Stimulated activated CD4-positive, alpha-beta T cell treated with anti-CD3 and anti-CD28 coated beads, TNF-alpha, amount 100 ng/mL, for 48 hours (primary cell): ENCODE results near the gene OAT.

Experiments used
- DNase-seq, 3 donors: peaks; one replicate each; pipeline ENCODE4 v3.0.0-alpha.2; 2020; ENCODE audit warnings: low read depth in 3 of 3

OAT gene

DNA sequence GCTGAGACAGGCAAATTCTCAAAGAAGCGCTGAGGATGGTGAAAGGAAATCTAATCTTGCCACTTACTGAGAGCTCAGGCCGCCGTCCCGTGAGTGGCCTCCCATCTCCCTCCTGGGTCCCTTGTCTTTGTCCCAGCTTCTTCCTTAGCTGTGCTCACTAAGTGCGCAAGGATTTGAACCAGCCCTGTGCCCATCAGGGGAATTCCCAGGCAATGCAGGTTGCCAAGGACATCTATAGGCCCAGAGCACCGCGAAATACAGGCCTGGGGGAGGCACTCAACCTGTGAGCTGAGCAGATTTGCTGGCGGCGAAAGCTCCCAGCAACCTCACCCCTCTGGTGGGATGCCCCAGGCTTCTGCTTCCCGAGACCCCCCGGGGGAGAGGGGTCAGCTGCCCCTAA is 64.8 kb downstream of the OAT start:
- no peak for DNase-seq

DNA sequence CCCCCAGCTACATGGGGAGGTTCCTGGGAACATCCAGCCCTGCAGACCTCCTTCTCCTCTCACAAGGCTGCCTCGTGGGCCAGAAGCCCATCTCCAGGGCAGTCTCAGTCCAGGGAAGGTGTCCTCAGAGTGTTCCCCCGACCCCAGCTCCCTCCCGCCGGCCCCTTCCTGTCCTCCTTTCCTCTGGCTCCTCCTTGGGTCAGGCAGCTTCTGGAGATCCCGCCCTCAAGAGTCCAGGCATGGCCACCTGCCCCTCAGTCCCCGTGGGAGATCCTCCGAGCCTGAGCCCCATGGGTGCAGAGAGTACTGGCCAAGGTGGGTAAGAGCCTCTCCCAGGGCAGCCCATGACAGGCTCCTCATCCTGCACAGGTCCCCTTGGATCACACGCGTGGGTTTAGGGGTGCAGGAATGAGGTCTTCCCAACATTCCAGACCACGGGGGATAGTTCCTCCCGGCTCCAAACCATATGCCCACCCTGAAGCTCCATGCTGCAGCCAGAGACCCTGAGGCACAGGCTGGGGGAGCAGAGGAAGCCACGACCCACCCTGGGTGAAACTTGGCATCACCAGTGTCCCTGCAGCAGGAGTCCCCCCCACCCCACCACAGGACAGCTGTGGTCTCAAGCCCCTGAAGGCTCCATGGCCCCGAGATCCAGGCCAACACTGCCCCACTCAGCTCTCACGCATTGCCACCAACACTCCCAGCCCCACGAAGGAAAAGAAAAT is 65.5 kb downstream of the OAT start:
- no peak for DNase-seq

DNA sequence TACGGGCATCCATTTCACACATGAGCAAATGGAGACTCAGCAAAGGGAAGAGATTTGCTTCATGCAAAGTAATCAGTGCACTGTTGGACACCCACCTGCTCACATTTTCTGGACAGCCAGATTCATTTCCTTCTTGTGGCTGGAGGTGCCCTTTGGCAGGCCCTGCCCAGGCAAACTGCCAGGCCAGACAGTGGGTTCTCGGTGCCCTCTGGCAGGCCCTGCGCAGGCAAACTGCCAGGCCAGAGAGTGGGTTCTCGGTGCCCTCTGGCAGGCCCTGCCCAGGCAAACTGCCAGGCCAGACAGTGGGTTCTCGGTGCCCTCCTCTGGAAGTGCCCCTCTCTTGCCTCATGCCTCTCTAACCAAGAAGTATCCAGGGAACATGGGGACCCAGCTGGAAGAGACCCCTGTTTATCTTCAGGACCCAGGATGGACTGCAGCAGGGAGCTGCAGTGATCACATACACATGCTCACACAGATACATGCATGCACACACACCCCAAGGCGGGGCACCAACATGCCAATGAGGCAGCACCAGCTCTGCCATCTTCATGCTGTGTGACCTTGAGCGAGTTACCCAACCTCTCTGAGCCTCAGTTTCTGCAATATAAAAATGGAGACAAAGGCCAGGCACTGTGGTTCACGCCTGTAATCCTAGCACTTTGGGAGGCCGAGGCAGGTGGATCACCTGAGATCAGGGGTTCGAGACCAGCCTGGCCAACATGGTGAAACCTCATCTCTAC is 67.1 kb downstream of the OAT start:
- no peak for DNase-seq

DNA sequence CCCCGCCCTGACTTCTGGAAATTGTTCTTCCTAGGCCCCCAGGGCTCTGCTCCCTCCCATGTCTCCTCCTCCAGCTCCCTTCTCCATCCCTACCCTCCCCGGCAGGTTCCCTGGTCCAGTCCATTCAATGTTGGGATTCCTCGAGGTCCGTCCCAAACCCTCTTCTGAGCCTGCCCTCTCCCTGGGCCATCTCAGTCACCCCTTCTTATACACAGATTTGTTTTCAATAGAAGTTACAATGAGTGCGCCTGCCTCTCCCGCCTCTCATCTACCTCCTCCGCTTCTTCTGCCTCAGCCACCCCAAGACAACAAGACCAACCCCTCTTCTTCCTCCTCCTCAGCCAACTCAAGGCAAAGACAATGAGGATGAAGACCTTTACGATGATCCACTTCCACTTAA is 67.9 kb downstream of the OAT start:
- DNase-seq = no peak

DNA sequence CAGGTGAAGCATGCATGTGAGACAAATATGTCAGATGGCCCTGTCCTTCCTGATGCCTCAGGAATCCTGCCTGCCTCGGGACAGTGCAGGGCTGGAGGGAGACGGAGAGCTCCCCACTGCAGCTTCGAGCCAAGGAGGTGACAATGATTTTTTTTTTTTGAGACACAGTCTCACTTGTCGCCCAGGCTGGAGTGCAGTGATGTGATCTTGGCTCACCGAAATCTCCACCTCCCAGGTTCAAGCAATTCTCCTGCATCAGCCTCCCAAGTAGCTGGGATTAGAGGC is 68.8 kb downstream of the OAT start:
- DNase-seq = no peak

DNA sequence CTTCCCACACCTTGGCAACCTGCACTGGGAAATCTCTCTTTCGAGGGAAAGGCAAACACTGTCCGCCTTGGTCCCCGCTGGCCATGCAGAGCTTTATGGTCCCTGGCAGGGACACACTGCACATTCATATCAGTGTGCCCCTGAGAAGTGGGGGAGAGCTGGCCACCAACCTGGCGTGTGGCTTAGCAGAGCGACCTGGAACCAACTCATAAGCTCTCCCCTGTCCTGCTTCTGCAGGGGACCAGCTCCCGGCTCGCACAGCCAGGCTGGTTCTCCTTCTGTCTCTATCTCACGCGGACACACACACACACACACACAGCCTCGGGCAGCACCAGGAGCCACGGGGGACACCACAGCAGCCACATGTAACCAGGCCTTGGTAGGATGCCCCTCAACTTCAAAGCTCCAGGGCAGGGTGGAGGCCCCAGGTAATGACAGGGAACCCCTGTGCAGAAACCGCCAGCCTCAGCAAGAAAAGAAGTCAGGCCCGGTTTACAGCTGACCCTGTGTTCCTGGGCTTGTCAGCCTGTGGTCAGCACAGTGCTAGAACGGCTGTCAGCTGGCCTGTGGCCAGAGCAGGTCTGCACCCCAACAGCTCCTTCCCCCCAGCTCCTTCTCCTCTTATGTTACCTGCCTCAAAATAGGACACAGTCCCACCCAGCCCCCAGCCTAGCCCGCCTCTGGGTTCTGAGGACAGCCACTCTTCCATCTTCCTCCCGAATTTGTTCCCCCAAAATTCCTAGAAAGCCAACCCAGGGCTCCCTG is 69.3 kb downstream of the OAT start:
- DNase-seq = no peak

DNA sequence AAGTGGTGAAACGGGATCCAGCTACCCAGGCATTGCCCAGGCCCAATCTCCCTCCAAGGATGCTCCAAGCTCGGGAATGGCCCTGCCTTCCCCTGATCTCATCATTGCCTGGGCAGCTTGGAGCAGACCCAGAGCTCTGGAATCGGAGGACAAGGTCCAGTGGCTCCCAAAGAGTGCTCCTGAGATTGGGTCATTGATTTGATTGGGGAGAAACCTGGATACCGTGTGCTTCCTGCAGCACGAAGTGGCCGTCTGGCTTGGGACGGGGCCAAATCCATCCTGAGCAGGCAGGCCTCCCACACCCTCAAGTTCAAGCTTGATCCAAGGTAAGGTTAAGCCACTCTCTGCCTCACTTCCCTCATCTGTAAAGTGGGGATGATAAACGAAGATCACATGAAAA is 69.9 kb downstream of the OAT start:
- DNase-seq = no peak

DNA sequence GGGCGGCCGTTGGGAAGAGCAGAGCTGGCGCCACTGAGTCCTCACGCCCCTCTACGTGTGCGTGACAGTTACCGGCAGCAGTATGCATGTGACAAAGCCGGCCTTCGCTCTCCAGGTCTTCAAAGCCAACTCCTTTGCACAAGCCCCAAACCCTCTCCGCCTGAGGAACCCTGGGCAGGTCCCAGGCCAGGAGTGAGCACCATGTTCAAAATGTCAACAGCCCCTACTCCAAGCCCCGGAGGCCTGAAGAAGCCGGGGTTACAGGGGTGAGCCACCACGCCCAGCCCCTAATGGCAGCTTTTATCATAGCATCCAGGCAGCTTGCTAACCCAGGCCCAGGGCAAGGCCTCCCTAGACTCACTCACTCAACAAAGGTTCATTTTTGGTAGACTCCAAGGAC is 70.8 kb downstream of the OAT start:
- no peak for DNase-seq
